ENCODE measurements around the gene ITGAX.
"Not testable (repeated sequence)": the region's sequence is repeated elsewhere in the genome, so short reads cannot be mapped to it uniquely, and the experiment has no call there.

Gene ITGAX

DNA sequence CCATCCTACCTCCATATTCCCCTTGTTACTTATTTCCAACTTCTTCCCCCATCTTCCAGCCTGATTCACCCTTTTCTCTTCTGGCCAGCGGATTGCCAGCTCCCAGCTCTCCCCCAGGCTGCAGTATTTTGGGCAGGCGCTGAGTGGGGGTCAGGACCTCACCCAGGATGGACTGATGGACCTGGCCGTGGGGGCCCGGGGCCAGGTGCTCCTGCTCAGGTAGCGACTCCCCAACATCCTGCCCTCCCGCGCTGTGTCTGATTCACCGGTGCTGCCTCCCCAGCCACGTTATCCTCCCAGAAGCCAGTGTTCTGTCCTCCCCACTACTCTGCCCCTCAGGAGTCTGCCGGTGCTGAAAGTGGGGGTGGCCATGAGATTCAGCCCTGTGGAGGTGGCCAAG is 57.8 kb downstream of the ITGAX start:
- no peak for DNase-seq

DNA sequence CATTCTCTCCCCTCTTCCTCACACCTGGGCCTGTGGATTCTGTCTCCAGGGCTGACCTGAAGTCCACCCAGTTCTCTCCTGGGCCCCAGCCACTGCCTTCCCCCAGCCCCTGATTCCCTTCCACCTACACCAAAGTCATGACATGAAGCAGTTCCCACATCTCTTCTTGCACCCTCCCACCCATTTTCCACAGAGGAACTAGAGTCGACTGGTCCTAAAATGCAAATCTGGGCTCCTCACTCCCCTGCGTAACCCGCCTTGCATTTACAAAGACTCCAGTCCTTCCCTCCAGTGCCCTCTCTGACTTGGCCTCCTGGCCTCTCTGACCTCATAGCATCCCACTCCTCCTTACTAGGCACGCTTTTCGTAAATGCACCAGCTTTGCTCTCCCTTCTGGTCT is 58.4 kb downstream of the ITGAX start:
- no peak for DNase-seq

GRCh38 chr16:31413943-31414342 is 59.0 kb downstream of the ITGAX start:
- DNase-seq, result no peak

DNA sequence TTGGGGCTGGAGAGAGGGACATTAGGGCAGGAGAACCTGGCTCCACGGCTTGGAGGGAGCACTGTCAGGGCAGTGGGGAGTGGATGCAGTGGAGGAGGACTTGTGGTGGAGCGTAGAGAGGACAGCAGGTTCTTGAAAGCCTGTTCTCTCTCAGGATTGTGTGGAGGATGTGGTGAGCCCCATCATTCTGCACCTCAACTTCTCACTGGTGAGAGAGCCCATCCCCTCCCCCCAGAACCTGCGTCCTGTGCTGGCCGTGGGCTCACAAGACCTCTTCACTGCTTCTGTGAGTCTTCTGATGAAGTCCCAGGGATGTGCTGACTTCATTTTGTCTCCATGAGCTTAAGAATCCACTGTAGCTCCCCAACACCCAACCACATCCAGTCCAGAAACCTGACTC is 59.7 kb downstream of the ITGAX start:
- no peak for DNase-seq

- no peak for DNase-seq
These were observed 61.4 kb downstream of the ITGAX start for GRCh38 chr16:31416371-31416770.

DNA sequence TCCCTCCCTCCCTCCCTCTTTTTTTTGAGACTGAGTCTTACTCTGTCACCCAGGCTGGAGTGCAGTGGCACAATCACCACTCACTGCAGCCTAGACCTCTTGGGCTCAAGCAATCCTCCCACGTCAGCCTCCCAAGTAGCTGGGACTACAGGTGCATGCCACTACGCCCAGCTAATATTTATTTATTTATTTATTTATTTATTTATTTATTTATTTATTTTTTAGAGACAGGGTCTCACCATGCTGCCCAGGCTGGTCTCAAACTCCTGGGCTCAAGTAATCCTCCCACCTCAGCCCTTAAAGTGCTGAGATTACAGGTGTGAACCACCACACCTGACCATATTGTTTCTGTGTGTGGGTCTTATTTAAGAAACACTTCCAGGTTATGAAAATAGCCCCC is 62.1 kb downstream of the ITGAX start:
- DNase-seq, result not testable (repeated sequence)

DNA sequence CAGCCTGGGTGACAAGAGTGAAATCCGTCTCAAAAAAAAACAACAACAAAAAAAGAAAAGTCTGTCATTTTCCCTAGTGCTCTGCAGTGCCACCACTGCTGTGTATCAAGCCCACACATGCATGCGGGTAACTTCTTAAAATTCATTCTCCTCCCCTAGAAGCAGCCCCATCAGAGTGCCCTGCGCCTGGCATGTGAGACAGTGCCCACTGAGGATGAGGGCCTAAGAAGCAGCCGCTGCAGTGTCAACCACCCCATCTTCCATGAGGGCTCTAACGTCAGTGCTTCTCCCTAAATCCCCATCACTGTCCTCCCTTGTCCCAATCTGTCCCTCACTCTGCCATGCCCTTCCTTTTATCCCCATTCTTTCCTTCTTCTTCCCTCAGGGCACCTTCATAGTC is 62.9 kb downstream of the ITGAX start:
- no peak for DNase-seq

DNA sequence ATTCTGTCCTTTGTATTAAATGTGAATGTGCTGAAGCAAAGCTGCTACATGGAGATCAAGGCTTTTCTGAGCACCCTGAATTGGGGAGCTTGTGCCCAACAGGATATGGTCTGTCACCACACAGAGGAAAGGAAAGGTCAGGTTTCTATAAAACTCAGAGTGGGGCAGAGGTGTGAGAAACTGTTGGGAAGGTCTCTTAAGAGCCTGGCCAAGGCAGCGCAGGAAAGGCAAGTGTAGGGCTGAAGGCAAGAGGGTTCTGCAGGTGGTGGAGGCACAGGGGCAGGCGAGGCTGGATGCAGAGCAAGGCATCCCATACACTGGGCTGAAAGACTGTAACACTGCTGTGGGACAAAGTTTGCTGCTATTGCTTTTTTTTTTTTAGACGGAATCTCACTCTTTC is 65.1 kb downstream of the ITGAX start:
- DNase-seq, result no peak

GRCh38 chr16:31421587-31421986 is 66.6 kb downstream of the ITGAX start:
- DNase-seq, result no peak

- DNase-seq, result no peak
These were observed 68.3 kb downstream of the ITGAX start for GRCh38 chr16:31423241-31423640.

GRCh38 chr16:31423801-31424200 is 68.8 kb downstream of the ITGAX start:
- DNase-seq, result no peak

GRCh38 chr16:31427441-31428278 is 72.7 kb downstream of the ITGAX start:
- peak; percentile 52 for DNase-seq

GRCh38 chr16:31428279-31428597 is 73.3 kb downstream of the ITGAX start, which contains the start of gene COX6A2:
COX6A2 (minus strand) TSS chr16:31428360; CDS start chr16:31428325, 35 bp downstream.
- DNase-seq, result no peak

DNA sequence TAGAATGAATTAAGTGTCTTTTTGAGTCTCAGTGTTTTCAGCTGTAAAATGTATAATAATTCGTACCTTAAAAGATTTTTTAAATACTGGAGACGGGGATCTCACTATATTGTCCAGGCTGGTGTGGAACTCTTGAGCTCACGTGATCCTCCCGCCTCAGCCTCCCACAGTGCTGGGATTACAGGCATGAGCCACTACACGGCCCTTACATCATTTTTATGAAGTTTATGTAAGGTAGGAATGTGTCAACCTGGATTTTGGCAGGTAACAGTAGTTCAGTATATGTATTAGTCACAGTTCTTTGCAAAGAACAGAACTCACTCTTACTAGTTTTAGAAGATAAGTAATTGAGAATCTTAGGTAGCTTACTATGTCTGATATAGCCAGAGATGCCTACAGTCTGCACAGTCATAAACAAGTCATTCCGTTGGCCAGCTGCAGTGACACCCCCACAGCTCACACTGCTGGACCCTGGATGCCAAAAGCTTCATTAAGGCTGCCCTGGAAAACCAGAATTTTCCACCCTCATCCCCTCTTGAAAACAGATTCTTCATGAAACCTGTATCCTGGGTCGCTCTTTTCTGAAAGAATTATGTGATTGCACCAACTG is 73.8 kb downstream of the ITGAX start:
- DNase-seq, result no peak

- no peak for DNase-seq
These were observed 74.3 kb downstream of the ITGAX start for GRCh38 chr16:31429314-31429713.

- DNase-seq, result no peak
These were observed 74.8 kb downstream of the ITGAX start for GRCh38 chr16:31429796-31430195.

- no peak for DNase-seq
These were observed 75.5 kb downstream of the ITGAX start for GRCh38 chr16:31430380-31431052.
